PC-3 (cell line): ENCODE data around the gene NRG3.

Experiments
- EZH2 ChIP-seq: fragments of 300-600 bp; sonication (generic); IDR thresholded peaks from one replicate; pipeline ENCODE4 v1.6.1; 2017; ENCODE audit warnings: antibody characterized with exemption, mild to moderate bottlenecking, low read length; ENCODE audit not compliant: unreplicated experiment
- TF ChIP-seq, protein P1 (sequence below): fragments of 300-600 bp; sonication (generic); conservative IDR thresholded peaks from 2 replicates; pipeline ENCODE4 v1.5.1; 2017; ENCODE audit warnings: antibody characterized with exemption, low read depth, mild to moderate bottlenecking, low read length

DNA sequence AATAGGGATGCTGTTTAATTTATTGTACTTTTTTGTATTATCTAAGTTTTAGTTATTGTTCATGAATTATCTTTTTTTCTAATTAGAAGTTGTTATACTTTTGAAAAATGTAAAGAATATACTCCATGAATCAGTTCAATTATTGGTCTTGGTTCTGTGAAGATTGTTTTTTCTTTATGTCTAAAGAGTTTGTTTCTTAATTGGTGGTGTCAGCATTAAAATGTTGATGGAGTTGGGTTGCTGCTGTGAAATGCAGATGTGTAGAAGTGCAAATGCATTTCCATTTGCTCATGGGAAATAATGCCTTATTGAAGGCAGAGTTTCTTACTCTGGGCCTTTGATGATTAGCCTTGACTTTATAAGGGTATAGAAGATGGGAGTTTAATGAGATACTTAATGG lies 11.9 kb downstream of the NRG3 start:
- TF ChIP-seq EZH2 = no peak
- TF ChIP-seq, protein P1, sequence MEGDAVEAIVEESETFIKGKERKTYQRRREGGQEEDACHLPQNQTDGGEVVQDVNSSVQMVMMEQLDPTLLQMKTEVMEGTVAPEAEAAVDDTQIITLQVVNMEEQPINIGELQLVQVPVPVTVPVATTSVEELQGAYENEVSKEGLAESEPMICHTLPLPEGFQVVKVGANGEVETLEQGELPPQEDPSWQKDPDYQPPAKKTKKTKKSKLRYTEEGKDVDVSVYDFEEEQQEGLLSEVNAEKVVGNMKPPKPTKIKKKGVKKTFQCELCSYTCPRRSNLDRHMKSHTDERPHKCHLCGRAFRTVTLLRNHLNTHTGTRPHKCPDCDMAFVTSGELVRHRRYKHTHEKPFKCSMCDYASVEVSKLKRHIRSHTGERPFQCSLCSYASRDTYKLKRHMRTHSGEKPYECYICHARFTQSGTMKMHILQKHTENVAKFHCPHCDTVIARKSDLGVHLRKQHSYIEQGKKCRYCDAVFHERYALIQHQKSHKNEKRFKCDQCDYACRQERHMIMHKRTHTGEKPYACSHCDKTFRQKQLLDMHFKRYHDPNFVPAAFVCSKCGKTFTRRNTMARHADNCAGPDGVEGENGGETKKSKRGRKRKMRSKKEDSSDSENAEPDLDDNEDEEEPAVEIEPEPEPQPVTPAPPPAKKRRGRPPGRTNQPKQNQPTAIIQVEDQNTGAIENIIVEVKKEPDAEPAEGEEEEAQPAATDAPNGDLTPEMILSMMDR = no peak
